HepG2 (cell line): Measurements from ENCODE around the gene SSBP4.
A peak's percentile ranks its signal among the peaks of the same experiment; 100 is the strongest.

Experiments used
- KAT7 ChIP-seq: IDR thresholded peaks from 2 replicates; pipeline ENCODE4 v1.6.1; 2018; ENCODE audit warnings: borderline replicate concordance, missing compliant biosample characterization
- POLR2AphosphoS5 ChIP-seq: IDR thresholded peaks from 2 replicates; pipeline ENCODE4 v1.6.1; 2012; ENCODE audit warnings: low read depth, low read length
- SP1 ChIP-seq, 2 experiments: fragments of 450-650 bp in 1 of 2; sonication (generic) in 1 of 2; formaldehyde crosslinking in 1 of 2; IDR thresholded peaks; 2 replicates each; pipeline versions ENCODE4 v1.4.0 to v1.6.1; 2016 to 2020; ENCODE audit warnings: missing genetic modification reagents in 1 of 2
- SRF ChIP-seq: IDR thresholded peaks from 2 replicates; pipeline ENCODE4 v1.6.1; 2011; ENCODE audit warnings: mild to moderate bottlenecking, low read depth, low read length, moderate library complexity
- TAF15 ChIP-seq: fragments of 200-400 bp; formaldehyde crosslinking; IDR thresholded peaks from one replicate; pipeline ENCODE4 v1.6.1; 2018; ENCODE audit warnings: mild to moderate bottlenecking, low read depth, low read length; ENCODE audit not compliant: poor library complexity, severe bottlenecking
- TCF7L2 ChIP-seq: IDR thresholded peaks from 2 replicates; pipeline ENCODE4 v1.6.1; 2011; ENCODE audit warnings: mild to moderate bottlenecking, low read depth, low read length, moderate library complexity
- YY1 ChIP-seq: IDR thresholded peaks from 2 replicates; pipeline ENCODE4 v1.6.1; 2011; ENCODE audit warnings: low read length, low read depth, moderate library complexity, mild to moderate bottlenecking; ENCODE audit not compliant: insufficient read depth, insufficient replicate concordance
- ZFP1 ChIP-seq: IDR thresholded peaks from 2 replicates; pipeline ENCODE4 v1.6.1; 2016
- ZNF441 ChIP-seq: sonication (generic); formaldehyde crosslinking; IDR thresholded peaks from 2 replicates; pipeline ENCODE4 v1.7.0; 2021; ENCODE audit warnings: missing genetic modification reagents, borderline replicate concordance
- TF ChIP-seq, protein P1 (sequence below): sonication (generic); formaldehyde crosslinking; IDR thresholded peaks from 2 replicates; pipeline ENCODE4 v1.5.0; 2020; ENCODE audit warnings: mild to moderate bottlenecking, missing genetic modification reagents, moderate library complexity

DNA sequence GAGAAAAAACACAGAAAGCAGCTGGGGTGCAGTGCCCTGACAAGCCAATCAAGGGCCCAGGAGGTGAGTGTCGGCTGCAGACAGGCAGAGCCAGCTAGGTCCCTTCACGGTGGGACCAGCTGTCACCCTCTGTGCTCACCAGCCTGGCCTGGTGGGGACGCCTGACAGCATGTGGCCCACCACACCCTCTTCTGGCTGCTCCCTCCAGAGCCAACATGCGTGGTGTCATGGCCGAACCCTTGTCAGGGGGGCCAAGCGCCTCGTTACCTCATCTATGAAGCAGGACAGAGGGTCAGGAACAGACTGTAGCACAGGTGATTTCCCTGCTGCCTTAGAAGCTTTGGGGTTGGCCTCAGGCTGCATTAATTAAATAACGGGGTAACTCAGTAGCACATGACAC lies 58.8 kb downstream of the SSBP4 start:
- TF ChIP-seq YY1 (peak; percentile 32), SP1 (IDR thresholded peaks at IDR 0.05) (no peak), SP1 (CRISPR knock-in tag; IDR thresholded peaks at IDR 0.05) (no peak), TCF7L2 (no peak), ZFP1 (CRISPR knock-in tag) (no peak), ZNF441 (no peak), SRF (no peak), TAF15 (no peak), KAT7 (CRISPR knock-in tag) (no peak), POLR2AphosphoS5 (no peak)
- TF ChIP-seq, protein P1, sequence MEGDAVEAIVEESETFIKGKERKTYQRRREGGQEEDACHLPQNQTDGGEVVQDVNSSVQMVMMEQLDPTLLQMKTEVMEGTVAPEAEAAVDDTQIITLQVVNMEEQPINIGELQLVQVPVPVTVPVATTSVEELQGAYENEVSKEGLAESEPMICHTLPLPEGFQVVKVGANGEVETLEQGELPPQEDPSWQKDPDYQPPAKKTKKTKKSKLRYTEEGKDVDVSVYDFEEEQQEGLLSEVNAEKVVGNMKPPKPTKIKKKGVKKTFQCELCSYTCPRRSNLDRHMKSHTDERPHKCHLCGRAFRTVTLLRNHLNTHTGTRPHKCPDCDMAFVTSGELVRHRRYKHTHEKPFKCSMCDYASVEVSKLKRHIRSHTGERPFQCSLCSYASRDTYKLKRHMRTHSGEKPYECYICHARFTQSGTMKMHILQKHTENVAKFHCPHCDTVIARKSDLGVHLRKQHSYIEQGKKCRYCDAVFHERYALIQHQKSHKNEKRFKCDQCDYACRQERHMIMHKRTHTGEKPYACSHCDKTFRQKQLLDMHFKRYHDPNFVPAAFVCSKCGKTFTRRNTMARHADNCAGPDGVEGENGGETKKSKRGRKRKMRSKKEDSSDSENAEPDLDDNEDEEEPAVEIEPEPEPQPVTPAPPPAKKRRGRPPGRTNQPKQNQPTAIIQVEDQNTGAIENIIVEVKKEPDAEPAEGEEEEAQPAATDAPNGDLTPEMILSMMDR (CRISPR knock-in tag) = no peak
